GM18520 (cell line): ENCODE data around the gene RHOXF2B.
"Not testable (repeated sequence)": the region's sequence is repeated elsewhere in the genome, so short reads cannot be mapped to it uniquely, and the experiment has no call there.

Source experiments
- ATAC-seq: cut with Tn5 transposase; IDR thresholded peaks from one replicate; pipeline ENCODE4 v1.9.1; 2021; ENCODE audit not compliant: unreplicated experiment

RHOXF2B gene

GRCh38 chrX:120077590-120077989, at the start of gene RHOXF2B:
RHOXF2B (minus strand) TSS chrX:120077690; CDS start chrX:120077552, 138 bp downstream.
- not testable (repeated sequence) for ATAC-seq

- ATAC-seq: no peak
These were observed 48.0 kb upstream of the RHOXF2B start for GRCh38 chrX:120125444-120125843.

GRCh38 chrX:120120223-120120622, 42.7 kb upstream of the RHOXF2B start:
- no peak for ATAC-seq

- ATAC-seq: no peak
These were observed 38.0 kb upstream of the RHOXF2B start, which contains the start of gene RHOXF1 for GRCh38 chrX:120115438-120115963. RHOXF1 (minus strand) TSS chrX:120115913; CDS start chrX:120115862, 51 bp downstream.

GRCh38 chrX:120111611-120112010, 34.1 kb upstream of the RHOXF2B start:
- no peak for ATAC-seq

- no peak for ATAC-seq
These were observed 31.9 kb upstream of the RHOXF2B start for GRCh38 chrX:120109378-120109777.

- not testable (repeated sequence) for ATAC-seq
These were observed 27.2 kb upstream of the RHOXF2B start for GRCh38 chrX:120104707-120105106.

GRCh38 chrX:120101057-120101456, 23.6 kb upstream of the RHOXF2B start:
- not testable (repeated sequence) for ATAC-seq

- no peak for ATAC-seq
These were observed 12.7 kb upstream of the RHOXF2B start for GRCh38 chrX:120090208-120090607.

- no peak for ATAC-seq
These were observed 10.0 kb upstream of the RHOXF2B start for GRCh38 chrX:120087289-120088017.

GRCh38 chrX:120085553-120086185, 8.2 kb upstream of the RHOXF2B start:
- not testable (repeated sequence) for ATAC-seq

GRCh38 chrX:120066169-120066568, 11.3 kb downstream of the RHOXF2B start:
- ATAC-seq: not testable (repeated sequence)

GRCh38 chrX:120042712-120043111, 34.8 kb downstream of the RHOXF2B start:
- ATAC-seq: not testable (repeated sequence)

GRCh38 chrX:120042247-120042646, 35.2 kb downstream of the RHOXF2B start:
- not testable (repeated sequence) for ATAC-seq

GRCh38 chrX:120040176-120040575, 37.3 kb downstream of the RHOXF2B start:
- ATAC-seq: not testable (repeated sequence)

- ATAC-seq: not testable (repeated sequence)
These were observed 38.3 kb downstream of the RHOXF2B start for GRCh38 chrX:120039087-120039733.

GRCh38 chrX:120036704-120037103, 40.8 kb downstream of the RHOXF2B start:
- no peak for ATAC-seq

GRCh38 chrX:120035522-120036309, 41.8 kb downstream of the RHOXF2B start:
- ATAC-seq: peak; percentile 77

- ATAC-seq: no peak
These were observed 48.1 kb downstream of the RHOXF2B start for GRCh38 chrX:120029354-120029753.

- ATAC-seq: no peak
These were observed 54.2 kb downstream of the RHOXF2B start for GRCh38 chrX:120023259-120023658.

- ATAC-seq: no peak
These were observed 54.7 kb downstream of the RHOXF2B start for GRCh38 chrX:120022763-120023162.
